IMR-90 (cell line): ENCODE measurements around the gene AFG1L. TPM values are rescaled to one million over a fixed set of nuclear protein-coding genes. Genes with fewer than 3 reads are reported as not detected.

ENCODE experiments used
- ATAC-seq: fragments of 200-7000 bp; cut with Tn5 transposase; 2 replicates; pipeline ENCODE4 v1.9.1; 2020; ENCODE audit warnings: low read depth, mild to moderate bottlenecking, moderate library complexity
- BruUV-seq: library from RNA; stranded (reverse); fragments of 400-500 nt; replicated peaks from 2 replicates; lab custom pipeline; 2021; lab: Mats Ljungman, UMichigan
- CTCF ChIA-PET: fragments of 300-600 bp; formaldehyde crosslinking; extraction: SDS; loops from one replicate; lab custom pipeline; 2021; ENCODE audit warnings: antibody characterized with exemption; lab: Yijun Ruan, JAX
- POLR2A ChIA-PET: fragments of 300-600 bp; sonication (Branson Sonifier 250); formaldehyde crosslinking; loops from one replicate; lab custom pipeline; 2022; ENCODE audit warnings: antibody characterized with exemption; ENCODE audit not compliant: unreplicated experiment; lab: Charles Lee
- DNase-seq: peaks from one replicate; pipeline ENCODE4 v3.0.0; 2013
- H2AFZ ChIP-seq: replicated peaks from 2 replicates; pipeline ENCODE3; 2013; ENCODE audit warnings: low read length, mild to moderate bottlenecking; ENCODE audit not compliant: poor library complexity
- H2AK5ac ChIP-seq: 2 replicates; pipeline ENCODE4 v1.6.1; 2013; ENCODE audit warnings: low read depth, low read length, inconsistent platforms
- H2AK9ac ChIP-seq: replicated peaks from 2 replicates; pipeline ENCODE3; 2013; ENCODE audit warnings: mild to moderate bottlenecking, low read depth, low read length, moderate library complexity; ENCODE audit not compliant: poor library complexity
- H2BK120ac ChIP-seq: 2 replicates; pipeline ENCODE4 v1.6.1; 2013; ENCODE audit warnings: low read depth, low read length, inconsistent platforms
- H2BK15ac ChIP-seq: 3 replicates; pipeline ENCODE4 v1.6.1; 2013; ENCODE audit warnings: low read depth, low read length, inconsistent platforms
- H2BK20ac ChIP-seq: 2 replicates; pipeline ENCODE4 v1.6.1; 2013; ENCODE audit warnings: low read depth, mild to moderate bottlenecking, inconsistent platforms, low read length, moderate library complexity
- H2BK5ac ChIP-seq: 2 replicates; pipeline ENCODE4 v1.6.1; 2013; ENCODE audit warnings: mild to moderate bottlenecking, low read depth, low read length, inconsistent platforms; ENCODE audit not compliant: poor library complexity, severe bottlenecking
- H3K14ac ChIP-seq: replicated peaks from 2 replicates; pipeline ENCODE4 v1.6.1; 2013; ENCODE audit warnings: low read depth, low read length, inconsistent platforms
- H3K18ac ChIP-seq: 2 replicates; pipeline ENCODE4 v1.6.1; 2013; ENCODE audit warnings: low read depth, low read length, control low read depth
- H3K23ac ChIP-seq: 2 replicates; pipeline ENCODE4 v1.6.1; 2013; ENCODE audit warnings: low read depth, low read length, inconsistent platforms
- H3K27ac ChIP-seq: 2 replicates; pipeline ENCODE4 v1.5.1; 2013; ENCODE audit warnings: mild to moderate bottlenecking, control low read depth, low read length; ENCODE audit not compliant: insufficient read depth
- H3K27me3 ChIP-seq: 2 replicates; pipeline ENCODE4 v1.6.1; 2013; ENCODE audit warnings: low read length; ENCODE audit not compliant: control insufficient read depth, insufficient read depth
- H3K36me3 ChIP-seq: 2 replicates; pipeline ENCODE4 v1.6.1; 2013; ENCODE audit warnings: low read length, mixed read lengths; ENCODE audit not compliant: control insufficient read depth, insufficient read depth
- H3K4ac ChIP-seq: 2 replicates; pipeline ENCODE4 v1.6.1; 2013; ENCODE audit warnings: low read depth, low read length, inconsistent platforms
- H3K4me1 ChIP-seq: 2 replicates; pipeline ENCODE4 v1.6.1; 2013; ENCODE audit warnings: low read length, mixed read lengths; ENCODE audit not compliant: control insufficient read depth, insufficient read depth
- H3K4me2 ChIP-seq: 2 replicates; pipeline ENCODE4 v1.6.1; 2013; ENCODE audit warnings: low read depth, mild to moderate bottlenecking, control low read depth, low read length, moderate library complexity
- H3K4me3 ChIP-seq: 2 replicates; pipeline ENCODE4 v1.5.1; 2013; ENCODE audit warnings: low read depth, mild to moderate bottlenecking, control low read depth, low read length, moderate library complexity; ENCODE audit not compliant: insufficient read depth
- H3K56ac ChIP-seq: 2 replicates; pipeline ENCODE4 v1.6.1; 2013; ENCODE audit warnings: low read length, inconsistent platforms; ENCODE audit not compliant: insufficient read depth; ENCODE audit errors: extremely low read depth
- H3K79me1 ChIP-seq, 2 experiments: 2 replicates each; pipeline ENCODE4 v1.6.1; 2013; ENCODE audit warnings: low read length in 2 of 2, inconsistent platforms in 1 of 2, low read depth in 1 of 2
- H3K9ac ChIP-seq: 2 replicates; pipeline ENCODE4 v1.6.1; 2013; ENCODE audit warnings: low read depth, low read length, control low read depth
- H3K9me1 ChIP-seq: 2 replicates; pipeline ENCODE4 v1.6.1; 2013; ENCODE audit warnings: low read length, inconsistent platforms; ENCODE audit not compliant: insufficient read depth
- H3K9me3 ChIP-seq: 2 replicates; pipeline ENCODE4 v1.6.1; 2013; ENCODE audit warnings: low read length; ENCODE audit not compliant: control insufficient read depth, insufficient read depth
- H4K20me1 ChIP-seq: 2 replicates; pipeline ENCODE4 v1.6.1; 2013; ENCODE audit warnings: low read length, inconsistent platforms; ENCODE audit not compliant: insufficient read depth
- H4K5ac ChIP-seq: 2 replicates; pipeline ENCODE4 v1.6.1; 2013; ENCODE audit warnings: mild to moderate bottlenecking, low read depth, low read length, control low read depth
- H4K8ac ChIP-seq, 2 experiments: 2 replicates each; pipeline ENCODE4 v1.6.1; 2013; ENCODE audit warnings: low read depth in 2 of 2, low read length in 2 of 2, control low read depth in 1 of 2, inconsistent platforms in 1 of 2
- H4K91ac ChIP-seq: 2 replicates; pipeline ENCODE4 v1.6.1; 2013; ENCODE audit warnings: low read depth, low read length, inconsistent platforms; ENCODE audit not compliant: insufficient read depth
- BHLHE40 ChIP-seq: fragments of 150-350 bp; IDR thresholded peaks from 2 replicates; pipeline ENCODE4 v1.6.1; 2016; ENCODE audit warnings: mild to moderate bottlenecking, low read depth, low read length
- CEBPB ChIP-seq: IDR thresholded peaks from 2 replicates; pipeline ENCODE4 v1.6.1; 2012; ENCODE audit warnings: low read depth, low read length, improper control_type of control experiment
- CHD1 ChIP-seq: IDR thresholded peaks from 2 replicates; pipeline ENCODE4 v1.6.1; 2012; ENCODE audit warnings: low read depth, low read length, improper control_type of control experiment
- FOS ChIP-seq: fragments of 150-350 bp; IDR thresholded peaks from 2 replicates; pipeline ENCODE4 v1.6.1; 2016; ENCODE audit warnings: low read depth, low read length
- MAFK ChIP-seq: IDR thresholded peaks from 2 replicates; pipeline ENCODE4 v1.6.1; 2012; ENCODE audit warnings: low read depth, low read length, improper control_type of control experiment
- MAZ ChIP-seq: IDR thresholded peaks from 2 replicates; pipeline ENCODE4 v1.6.1; 2012; ENCODE audit warnings: low read depth, mild to moderate bottlenecking, low read length, improper control_type of control experiment, moderate library complexity, borderline replicate concordance
- MXI1 ChIP-seq: IDR thresholded peaks from 2 replicates; pipeline ENCODE4 v1.6.1; 2012; ENCODE audit warnings: low read depth, mild to moderate bottlenecking, low read length, moderate library complexity, borderline replicate concordance
- NFE2L2 ChIP-seq: fragments of 150-350 bp; IDR thresholded peaks from 2 replicates; pipeline ENCODE4 v1.6.1; 2016; ENCODE audit warnings: low read depth, mild to moderate bottlenecking, low read length
- POLR2A ChIP-seq: IDR thresholded peaks from 2 replicates; pipeline ENCODE4 v1.6.1; 2012; ENCODE audit warnings: mild to moderate bottlenecking, low read depth, low read length
- RAD21 ChIP-seq: IDR thresholded peaks from 2 replicates; pipeline ENCODE4 v1.6.1; 2012; ENCODE audit warnings: low read length, improper control_type of control experiment
- RCOR1 ChIP-seq: IDR thresholded peaks from 2 replicates; pipeline ENCODE4 v1.6.1; 2012; ENCODE audit warnings: mild to moderate bottlenecking, low read length, improper control_type of control experiment; ENCODE audit not compliant: insufficient replicate concordance
- RFX5 ChIP-seq: IDR thresholded peaks from 2 replicates; pipeline ENCODE4 v1.8.0; 2012; ENCODE audit warnings: low read depth, mild to moderate bottlenecking, low read length, moderate library complexity
- SMC3 ChIP-seq: fragments of 150-350 bp; IDR thresholded peaks from 2 replicates; pipeline ENCODE4 v1.6.1; 2016; ENCODE audit warnings: low read depth, mild to moderate bottlenecking, antibody characterized with exemption, low read length, moderate library complexity
- WGBS, 2 experiments: methylation state at CpG; one replicate each; pipeline versions ENCODE4 v1.1.5 to v1.1.7; 2013; ENCODE audit warnings: missing lambda C conversion rate in 2 of 2; ENCODE audit not compliant: insufficient read length in 1 of 2; ENCODE audit errors: extremely low coverage in 2 of 2; 5-methylcytosine and 5-hydroxymethylcytosine counted together
- dilution Hi-C: fragments of 300-500 bp; cut with HindIII; formaldehyde crosslinking; loops from one replicate; pipeline ENCODE4 v1.14.3; 2018; ENCODE audit warnings: low sequenced_read_pairs; ENCODE audit not compliant: unreplicated experiment
- in situ Hi-C: fragments of 300-500 bp; cut with MboI; formaldehyde crosslinking; loops from 3 replicates; pipeline ENCODE4 v1.14.3; 2019; ENCODE audit warnings: low sequenced_read_pairs, inconsistent platforms, mixed read lengths
- intact Hi-C: fragments of 100-400 bp; cut with micrococcal nuclease; formaldehyde crosslinking; loops from 2 replicates; pipeline ENCODE4 v1.10.0; 2022
- polyA plus RNA-seq, 3 experiments: library from polyadenylated mRNA; depleted of rRNA; stranded (reverse); fragments of >200 nt; gene quantifications; 2 replicates each; pipeline ENCODE4 v1.2.3, GENCODE V29; 2012; ENCODE audit warnings: low replicate concordance in 1 of 3
- total RNA-seq: library from RNA; depleted of rRNA; stranded (reverse); fragments of >200 nt; gene quantifications from 2 replicates; pipeline ENCODE4 v1.2.3, GENCODE V29; 2012
- TF ChIP-seq, protein P1 (sequence below): conservative IDR thresholded peaks from 2 replicates; pipeline ENCODE4 v1.5.1; 2012; ENCODE audit warnings: mild to moderate bottlenecking, low read depth, low read length, improper control_type of control experiment
- TF ChIP-seq, protein P2 (sequence below): fragments of 150-350 bp; IDR thresholded peaks from 2 replicates; pipeline ENCODE4 v1.6.1; 2017; ENCODE audit warnings: mild to moderate bottlenecking, antibody characterized with exemption, low read length, low read depth
- TF ChIP-seq, protein P3 (sequence below): fragments of 150-350 bp; IDR thresholded peaks from 2 replicates; pipeline ENCODE4 v1.6.1; 2016; ENCODE audit warnings: low read depth, mild to moderate bottlenecking, low read length, moderate library complexity, borderline replicate concordance

Gene AFG1L
- total and polyA plus RNA-seq, 2 of the 4 experiments (the other 2 are of a cell fraction) = 1.0 to 2.0 TPM

DNA sequence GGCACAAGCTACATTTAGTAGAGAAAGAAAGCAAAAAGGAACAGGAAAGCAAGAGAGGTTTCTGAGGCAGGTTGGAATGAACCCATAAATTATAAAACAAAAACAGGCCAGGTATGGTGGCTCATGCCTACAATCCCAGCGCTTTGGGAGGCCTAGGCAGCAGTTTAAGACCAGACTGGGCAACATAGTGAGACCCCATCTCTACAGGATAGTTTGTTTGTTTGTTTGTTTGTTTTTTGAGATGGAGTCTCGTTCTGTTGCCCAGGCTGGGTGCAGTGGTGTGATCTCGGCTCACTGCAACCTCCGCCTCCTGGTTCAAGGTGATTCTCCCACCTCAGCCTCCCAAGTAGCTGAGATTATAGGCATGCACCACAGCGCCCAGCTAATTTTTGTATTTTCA, 49.0 kb downstream of the AFG1L start:
- Histone ChIP-seq H3K27me3 (no peaks in the 10 kb centered on the region), H3K27ac (no peak overlapping the region), H3K79me1 (no peaks in the 10 kb centered on the region), H4K5ac (no peak overlapping the region), H4K8ac (no peak overlapping the region), H3K4me3 (no peak overlapping the region), H4K20me1 (no peaks in the 10 kb centered on the region), H3K4me1 (no peaks in the 10 kb centered on the region), H2AK5ac (no peak overlapping the region), H3K23ac (no peak overlapping the region), H2BK20ac (no peak overlapping the region), H3K56ac (no peak overlapping the region), H3K9me3 (no peaks in the 10 kb centered on the region), H3K36me3 (no peaks in the 10 kb centered on the region), H3K9me1 (no peaks in the 10 kb centered on the region), H3K18ac (no peak overlapping the region), H2AFZ (no peak overlapping the region), H2BK120ac (no peak overlapping the region), H3K4me2 (no peak overlapping the region), H3K14ac (no peak overlapping the region), H3K4ac (no peak overlapping the region), H3K9ac (no peak overlapping the region), H2AK9ac (no peak overlapping the region), H2BK15ac (no peak overlapping the region), H2BK5ac (no peak overlapping the region), H4K91ac (no peak overlapping the region)
- no TSS peak for BruUV-seq
- no peak for TF ChIP-seq MAZ
- no peak for TF ChIP-seq MAFK
- TF ChIP-seq RCOR1 = no peak
- no peak for TF ChIP-seq CHD1
- TF ChIP-seq CEBPB = no peak
- no peak for TF ChIP-seq RFX5
- TF ChIP-seq NFE2L2 = no peak
- TF ChIP-seq, protein P1, sequence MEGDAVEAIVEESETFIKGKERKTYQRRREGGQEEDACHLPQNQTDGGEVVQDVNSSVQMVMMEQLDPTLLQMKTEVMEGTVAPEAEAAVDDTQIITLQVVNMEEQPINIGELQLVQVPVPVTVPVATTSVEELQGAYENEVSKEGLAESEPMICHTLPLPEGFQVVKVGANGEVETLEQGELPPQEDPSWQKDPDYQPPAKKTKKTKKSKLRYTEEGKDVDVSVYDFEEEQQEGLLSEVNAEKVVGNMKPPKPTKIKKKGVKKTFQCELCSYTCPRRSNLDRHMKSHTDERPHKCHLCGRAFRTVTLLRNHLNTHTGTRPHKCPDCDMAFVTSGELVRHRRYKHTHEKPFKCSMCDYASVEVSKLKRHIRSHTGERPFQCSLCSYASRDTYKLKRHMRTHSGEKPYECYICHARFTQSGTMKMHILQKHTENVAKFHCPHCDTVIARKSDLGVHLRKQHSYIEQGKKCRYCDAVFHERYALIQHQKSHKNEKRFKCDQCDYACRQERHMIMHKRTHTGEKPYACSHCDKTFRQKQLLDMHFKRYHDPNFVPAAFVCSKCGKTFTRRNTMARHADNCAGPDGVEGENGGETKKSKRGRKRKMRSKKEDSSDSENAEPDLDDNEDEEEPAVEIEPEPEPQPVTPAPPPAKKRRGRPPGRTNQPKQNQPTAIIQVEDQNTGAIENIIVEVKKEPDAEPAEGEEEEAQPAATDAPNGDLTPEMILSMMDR = no peak
- no peak for TF ChIP-seq POLR2A
- no peak for TF ChIP-seq MXI1
- TF ChIP-seq, protein P2, sequence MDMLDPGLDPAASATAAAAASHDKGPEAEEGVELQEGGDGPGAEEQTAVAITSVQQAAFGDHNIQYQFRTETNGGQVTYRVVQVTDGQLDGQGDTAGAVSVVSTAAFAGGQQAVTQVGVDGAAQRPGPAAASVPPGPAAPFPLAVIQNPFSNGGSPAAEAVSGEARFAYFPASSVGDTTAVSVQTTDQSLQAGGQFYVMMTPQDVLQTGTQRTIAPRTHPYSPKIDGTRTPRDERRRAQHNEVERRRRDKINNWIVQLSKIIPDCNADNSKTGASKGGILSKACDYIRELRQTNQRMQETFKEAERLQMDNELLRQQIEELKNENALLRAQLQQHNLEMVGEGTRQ = no peak
- TF ChIP-seq FOS = no peak
- no peak for TF ChIP-seq BHLHE40
- no peak for TF ChIP-seq SMC3
- TF ChIP-seq RAD21 = no peak
- TF ChIP-seq, protein P3, sequence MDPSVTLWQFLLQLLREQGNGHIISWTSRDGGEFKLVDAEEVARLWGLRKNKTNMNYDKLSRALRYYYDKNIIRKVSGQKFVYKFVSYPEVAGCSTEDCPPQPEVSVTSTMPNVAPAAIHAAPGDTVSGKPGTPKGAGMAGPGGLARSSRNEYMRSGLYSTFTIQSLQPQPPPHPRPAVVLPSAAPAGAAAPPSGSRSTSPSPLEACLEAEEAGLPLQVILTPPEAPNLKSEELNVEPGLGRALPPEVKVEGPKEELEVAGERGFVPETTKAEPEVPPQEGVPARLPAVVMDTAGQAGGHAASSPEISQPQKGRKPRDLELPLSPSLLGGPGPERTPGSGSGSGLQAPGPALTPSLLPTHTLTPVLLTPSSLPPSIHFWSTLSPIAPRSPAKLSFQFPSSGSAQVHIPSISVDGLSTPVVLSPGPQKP = no peak
- CTCF ChIA-PET = no interaction called here
- intact Hi-C loops = no loop called here
- 67% methylated on average over 1 of the region's 5 CpGs; no CpG with 5 or more reads in 1 of the 2 experiments for whole genome bisulfite sequencing, 2 experiments
- no peak for ATAC-seq
- dilution Hi-C loops = no loop called here
- in situ Hi-C loops = no loop called here
- DNase-seq = no peak
- POLR2A ChIA-PET = no interaction called here
